ENCODE measurements around the gene RBM47. TPM values are rescaled to one million over a fixed set of nuclear protein-coding genes. Genes with fewer than 3 reads are reported as not detected.
"Not testable (repeated sequence)": the region's sequence is repeated elsewhere in the genome, so short reads cannot be mapped to it uniquely, and the experiment has no call there.

RBM47 gene
- total RNA-seq, 1 donor from 2014 or later: 41.1 TPM

GRCh38 chr4:40563401-40563800 lies 66.3 kb downstream of the RBM47 start:
- DNase-seq (ENCODE audit: low read depth): no peak
- Histone ChIP-seq H3K4me3 (ENCODE audit: low read depth, low read length) (no peak overlapping the region), H3K36me3 (ENCODE audit: control insufficient read depth, insufficient read depth, low read length) (no peaks in the 10 kb centered on the region), H3K27me3 (ENCODE audit: control insufficient read depth, insufficient read depth, low read length) (no peaks in the 10 kb centered on the region)
- TF ChIP-seq CTCF (IDR thresholded peaks at IDR 0.05; ENCODE audit: insufficient read depth, low read length, poor library complexity, severe bottlenecking): no peak

GRCh38 chr4:40562681-40563080 lies 67.0 kb downstream of the RBM47 start:
- DNase-seq (ENCODE audit: low read depth): no peak
- Histone ChIP-seq H3K27me3 (ENCODE audit: control insufficient read depth, insufficient read depth, low read length) (no peaks in the 10 kb centered on the region), H3K36me3 (ENCODE audit: control insufficient read depth, insufficient read depth, low read length) (no peaks in the 10 kb centered on the region), H3K4me3 (ENCODE audit: low read depth, low read length) (no peak overlapping the region)
- TF ChIP-seq CTCF (IDR thresholded peaks at IDR 0.05; ENCODE audit: insufficient read depth, low read length, poor library complexity, severe bottlenecking): no peak

- no peak for DNase-seq (ENCODE audit: low read depth)
- Histone ChIP-seq H3K36me3 (ENCODE audit: control insufficient read depth, insufficient read depth, low read length) (no peaks in the 10 kb centered on the region), H3K4me3 (ENCODE audit: low read depth, low read length) (no peak overlapping the region), H3K27me3 (ENCODE audit: control insufficient read depth, insufficient read depth, low read length) (no peaks in the 10 kb centered on the region)
- no peak for TF ChIP-seq CTCF (IDR thresholded peaks at IDR 0.05; ENCODE audit: insufficient read depth, low read length, poor library complexity, severe bottlenecking)
These were observed 67.5 kb downstream of the RBM47 start for GRCh38 chr4:40562208-40562607.

- not testable (repeated sequence) for H3K36me3 ChIP-seq (ENCODE audit: control insufficient read depth, insufficient read depth, low read length); H3K27me3 ChIP-seq (ENCODE audit: control insufficient read depth, insufficient read depth, low read length); H3K4me3 ChIP-seq (ENCODE audit: low read depth, low read length); DNase-seq (ENCODE audit: low read depth)
These were observed 68.0 kb downstream of the RBM47 start for GRCh38 chr4:40561543-40562177.

GRCh38 chr4:40559585-40560465 lies 69.8 kb downstream of the RBM47 start:
- DNase-seq (ENCODE audit: low read depth): no peak
- Histone ChIP-seq H3K4me3 (ENCODE audit: low read depth, low read length) (no peak overlapping the region), H3K36me3 (ENCODE audit: control insufficient read depth, insufficient read depth, low read length) (no peaks in the 10 kb centered on the region), H3K27me3 (ENCODE audit: control insufficient read depth, insufficient read depth, low read length) (no peaks in the 10 kb centered on the region)
- TF ChIP-seq CTCF (IDR thresholded peaks at IDR 0.05; ENCODE audit: insufficient read depth, low read length, poor library complexity, severe bottlenecking): no peak

- DNase-seq (ENCODE audit: low read depth): no peak
- Histone ChIP-seq H3K27me3 (ENCODE audit: control insufficient read depth, insufficient read depth, low read length) (no peaks in the 10 kb centered on the region), H3K36me3 (ENCODE audit: control insufficient read depth, insufficient read depth, low read length) (no peaks in the 10 kb centered on the region), H3K4me3 (ENCODE audit: low read depth, low read length) (no peak overlapping the region)
- TF ChIP-seq CTCF (IDR thresholded peaks at IDR 0.05; ENCODE audit: insufficient read depth, low read length, poor library complexity, severe bottlenecking): no peak
These were observed 71.9 kb downstream of the RBM47 start for GRCh38 chr4:40557736-40558135.

Measured in kidney epithelial cell (primary cell).